Peyer's patch (tissue), 4 donors: ENCODE measurements around the gene ZNF778.

Source experiments
- CTCF ChIP-seq, 6 experiments: fragments of 450-650 bp in 4 of 6; fragments of 200-600 bp in 2 of 6; sonication (generic) in 1 of 6; IDR thresholded peaks; one replicate each; pipeline ENCODE4 v1.5.1; 2017 to 2019; ENCODE audit warnings: antibody characterized with exemption in 6 of 6, mild to moderate bottlenecking in 3 of 6, moderate library complexity in 1 of 6
- POLR2A ChIP-seq, 2 donors: fragments of 450-650 bp; IDR thresholded peaks; one replicate each; pipeline ENCODE4 v1.5.1; 2017; ENCODE audit warnings: antibody characterized with exemption in 2 of 2, mild to moderate bottlenecking in 2 of 2, moderate library complexity in 2 of 2

- TF ChIP-seq CTCF (IDR thresholded peaks at IDR 0.05), result no peak
- TF ChIP-seq POLR2A (IDR thresholded peaks at IDR 0.05), result no peak
These were observed 59.5 kb downstream of the ZNF778 start for GRCh38 chr16:89277049-89277448.
